Fibroblast of pulmonary artery (primary cell): ENCODE measurements around the gene PNLDC1.

Source experiments
- DNase-seq: peaks from one replicate; pipeline ENCODE4 v3.0.0-alpha.2; 2010; ENCODE audit warnings: low read depth
- H3K4me3 ChIP-seq: replicated peaks from 2 replicates; pipeline ENCODE4 v1.5.1; 2011; ENCODE audit warnings: low read depth, mild to moderate bottlenecking, control low read depth, low read length, moderate library complexity
- TF ChIP-seq, protein P1 (sequence below): IDR thresholded peaks from 2 replicates; pipeline ENCODE4 v1.5.1; 2011; ENCODE audit warnings: mild to moderate bottlenecking, control low read depth, low read length, inconsistent platforms; ENCODE audit errors: missing control alignments

PNLDC1 gene

DNA sequence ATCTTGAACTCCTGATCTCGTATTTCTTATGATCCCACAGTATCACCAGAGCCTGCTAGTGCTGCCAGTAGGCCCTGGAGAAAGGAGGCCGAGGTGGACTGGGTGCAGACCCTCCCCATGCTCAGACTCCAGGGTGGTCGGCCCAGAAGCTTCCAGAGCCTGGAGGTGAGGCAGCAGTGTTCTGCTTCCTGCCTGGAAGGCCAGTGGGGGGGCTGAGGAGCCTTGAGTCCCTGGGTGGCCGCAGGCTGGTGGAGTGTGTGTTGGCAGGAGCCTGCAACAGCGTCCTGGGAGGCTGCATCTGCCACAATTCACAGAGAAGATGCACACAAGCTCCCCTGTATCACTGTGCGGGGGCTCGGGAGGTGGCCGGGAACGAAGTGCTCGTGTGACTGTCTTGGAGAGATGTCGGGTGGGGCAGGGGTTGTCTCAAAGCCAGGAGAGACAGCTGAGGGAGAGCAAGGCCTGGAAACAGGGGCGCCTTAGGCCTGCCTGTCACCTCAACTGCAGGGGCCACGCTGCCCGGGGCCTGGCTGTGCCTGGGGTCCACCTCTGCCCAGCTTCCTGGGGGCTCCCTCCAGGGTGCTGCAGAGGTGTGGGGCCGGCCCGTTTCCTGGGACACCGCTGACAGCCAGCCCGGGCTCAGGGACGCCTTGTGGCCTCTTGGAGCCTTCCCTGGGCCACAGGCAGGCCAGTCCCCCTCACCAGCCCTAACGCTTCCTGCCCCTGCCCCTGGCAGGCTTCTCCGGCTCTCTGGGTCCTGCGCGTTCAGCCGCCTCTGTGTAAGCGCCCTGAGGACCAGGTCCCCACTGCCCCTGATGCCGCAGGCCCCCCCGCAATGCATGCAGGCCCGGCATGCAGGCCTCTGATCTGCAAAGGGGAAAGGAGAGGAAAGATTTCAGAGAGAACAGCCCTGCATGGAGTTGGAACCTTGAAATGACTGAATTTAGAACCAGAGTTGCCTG, 66.5 kb downstream of the PNLDC1 start:
- H3K4me3 ChIP-seq = no peak overlapping the region
- TF ChIP-seq, protein P1, sequence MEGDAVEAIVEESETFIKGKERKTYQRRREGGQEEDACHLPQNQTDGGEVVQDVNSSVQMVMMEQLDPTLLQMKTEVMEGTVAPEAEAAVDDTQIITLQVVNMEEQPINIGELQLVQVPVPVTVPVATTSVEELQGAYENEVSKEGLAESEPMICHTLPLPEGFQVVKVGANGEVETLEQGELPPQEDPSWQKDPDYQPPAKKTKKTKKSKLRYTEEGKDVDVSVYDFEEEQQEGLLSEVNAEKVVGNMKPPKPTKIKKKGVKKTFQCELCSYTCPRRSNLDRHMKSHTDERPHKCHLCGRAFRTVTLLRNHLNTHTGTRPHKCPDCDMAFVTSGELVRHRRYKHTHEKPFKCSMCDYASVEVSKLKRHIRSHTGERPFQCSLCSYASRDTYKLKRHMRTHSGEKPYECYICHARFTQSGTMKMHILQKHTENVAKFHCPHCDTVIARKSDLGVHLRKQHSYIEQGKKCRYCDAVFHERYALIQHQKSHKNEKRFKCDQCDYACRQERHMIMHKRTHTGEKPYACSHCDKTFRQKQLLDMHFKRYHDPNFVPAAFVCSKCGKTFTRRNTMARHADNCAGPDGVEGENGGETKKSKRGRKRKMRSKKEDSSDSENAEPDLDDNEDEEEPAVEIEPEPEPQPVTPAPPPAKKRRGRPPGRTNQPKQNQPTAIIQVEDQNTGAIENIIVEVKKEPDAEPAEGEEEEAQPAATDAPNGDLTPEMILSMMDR = no peak
- no peak for DNase-seq
